ENCODE measurements around the gene HEXA. TPM values are rescaled to one million over a fixed set of nuclear protein-coding genes. Genes with fewer than 3 reads are reported as not detected.
"Not testable (repeated sequence)": the region's sequence is repeated elsewhere in the genome, so short reads cannot be mapped to it uniquely, and the experiment has no call there.

Gene HEXA
- total RNA-seq, 4 donors from 2014 or later = 29.4 to 51.5 (median 40.0) TPM

GRCh38 chr15:72415304-72415703 is 39.5 kb upstream of the HEXA start:
- Histone ChIP-seq H3K4me3 (no peak overlapping the region), H3K4me1 (no peaks in the 10 kb centered on the region), H3K27me3 (no peaks in the 10 kb centered on the region), H3K9me3 (no peaks in the 10 kb centered on the region), H3K27ac (no peak overlapping the region), H3K36me3 (no peaks in the 10 kb centered on the region)
- no peak for TF ChIP-seq POLR2A (IDR thresholded peaks at IDR 0.05)
- TF ChIP-seq, protein P1, sequence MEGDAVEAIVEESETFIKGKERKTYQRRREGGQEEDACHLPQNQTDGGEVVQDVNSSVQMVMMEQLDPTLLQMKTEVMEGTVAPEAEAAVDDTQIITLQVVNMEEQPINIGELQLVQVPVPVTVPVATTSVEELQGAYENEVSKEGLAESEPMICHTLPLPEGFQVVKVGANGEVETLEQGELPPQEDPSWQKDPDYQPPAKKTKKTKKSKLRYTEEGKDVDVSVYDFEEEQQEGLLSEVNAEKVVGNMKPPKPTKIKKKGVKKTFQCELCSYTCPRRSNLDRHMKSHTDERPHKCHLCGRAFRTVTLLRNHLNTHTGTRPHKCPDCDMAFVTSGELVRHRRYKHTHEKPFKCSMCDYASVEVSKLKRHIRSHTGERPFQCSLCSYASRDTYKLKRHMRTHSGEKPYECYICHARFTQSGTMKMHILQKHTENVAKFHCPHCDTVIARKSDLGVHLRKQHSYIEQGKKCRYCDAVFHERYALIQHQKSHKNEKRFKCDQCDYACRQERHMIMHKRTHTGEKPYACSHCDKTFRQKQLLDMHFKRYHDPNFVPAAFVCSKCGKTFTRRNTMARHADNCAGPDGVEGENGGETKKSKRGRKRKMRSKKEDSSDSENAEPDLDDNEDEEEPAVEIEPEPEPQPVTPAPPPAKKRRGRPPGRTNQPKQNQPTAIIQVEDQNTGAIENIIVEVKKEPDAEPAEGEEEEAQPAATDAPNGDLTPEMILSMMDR (IDR thresholded peaks at IDR 0.05 in 4 of 5, conservative IDR thresholded peaks at IDR 0.05 in 1 of 5) = no peak
- in situ Hi-C loops (cut with MboI; ENCODE audit: low sequenced_read_pairs in 4 of 4) = no loop called here
- intact Hi-C loops (cut with DNase I; ENCODE audit: low total_unique reads) = no loop called here
- ATAC-seq (no peak), DNase-seq (no peak)

GRCh38 chr15:72413337-72413736 is 37.5 kb upstream of the HEXA start:
- H3K27me3 ChIP-seq; DNase-seq; H3K4me1 ChIP-seq; H3K27ac ChIP-seq; ATAC-seq; in situ Hi-C loops (cut with MboI; ENCODE audit: low sequenced_read_pairs in 4 of 4); H3K36me3 ChIP-seq; intact Hi-C loops (cut with DNase I; ENCODE audit: low total_unique reads); H3K4me3 ChIP-seq; H3K9me3 ChIP-seq: not testable (repeated sequence)

- in situ Hi-C loops (cut with MboI; ENCODE audit: low sequenced_read_pairs in 4 of 4) = no loop called here
- ATAC-seq (no peak), DNase-seq (no peak)
- Histone ChIP-seq H3K36me3 (no peaks in the 10 kb centered on the region), H3K27ac (no peak overlapping the region), H3K4me1 (no peaks in the 10 kb centered on the region), H3K4me3 (no peak overlapping the region), H3K9me3 (no peaks in the 10 kb centered on the region), H3K27me3 (peaks cover 0 to 3% (median 0%) of the 10 kb centered on the region in 3 donors)
- intact Hi-C loops (cut with DNase I; ENCODE audit: low total_unique reads) = no loop called here
- TF ChIP-seq, protein P1 (IDR thresholded peaks at IDR 0.05 in 4 of 5, conservative IDR thresholded peaks at IDR 0.05 in 1 of 5) = no peak
- no peak for TF ChIP-seq POLR2A (IDR thresholded peaks at IDR 0.05)
Measured at GRCh38 chr15:72411544-72411943, 35.7 kb upstream of the HEXA start.

DNA sequence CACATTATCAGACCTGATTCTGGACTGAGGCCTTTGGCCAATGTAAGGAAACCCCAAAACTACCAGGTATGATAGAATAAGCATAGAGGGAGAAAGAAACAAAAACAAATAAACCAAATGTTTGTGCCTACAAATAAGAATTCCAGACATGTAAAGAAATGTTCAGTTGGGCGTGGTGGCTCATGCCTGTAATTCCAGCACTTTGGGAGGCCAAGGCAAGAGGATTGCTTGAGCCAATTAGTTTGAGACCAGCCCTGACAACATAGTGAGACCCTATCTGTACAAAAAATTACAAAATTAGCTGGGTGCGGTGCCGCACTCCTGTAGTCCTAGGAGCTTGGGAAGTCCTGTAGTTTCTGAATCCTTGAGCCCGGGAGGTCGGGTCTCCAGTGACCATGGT is 35.3 kb upstream of the HEXA start:
- Histone ChIP-seq H3K4me3 (no peak overlapping the region), H3K27me3 (peaks cover 0 to 3% (median 0%) of the 10 kb centered on the region in 3 donors), H3K9me3 (no peaks in the 10 kb centered on the region), H3K4me1 (no peaks in the 10 kb centered on the region), H3K27ac (no peak overlapping the region), H3K36me3 (no peaks in the 10 kb centered on the region)
- ATAC-seq (no peak), DNase-seq (no peak)
- intact Hi-C loops (cut with DNase I; ENCODE audit: low total_unique reads) (no loop called here), in situ Hi-C loops (cut with MboI; ENCODE audit: low sequenced_read_pairs in 4 of 4) (no loop called here)
- TF ChIP-seq, protein P1 (IDR thresholded peaks at IDR 0.05 in 4 of 5, conservative IDR thresholded peaks at IDR 0.05 in 1 of 5) = no peak
- no peak for TF ChIP-seq POLR2A (IDR thresholded peaks at IDR 0.05)

GRCh38 chr15:72406936-72407335 is 31.1 kb upstream of the HEXA start:
- Histone ChIP-seq H3K36me3 (no peaks in the 10 kb centered on the region), H3K9me3 (no peaks in the 10 kb centered on the region), H3K27ac (no peak overlapping the region), H3K4me3 (no peak overlapping the region), H3K27me3 (peaks cover 0 to 6% (median 0%) of the 10 kb centered on the region in 3 donors), H3K4me1 (no peaks in the 10 kb centered on the region)
- intact Hi-C loops (cut with DNase I; ENCODE audit: low total_unique reads) (no loop called here), in situ Hi-C loops (cut with MboI; ENCODE audit: low sequenced_read_pairs in 4 of 4) (no loop called here)
- no peak for TF ChIP-seq POLR2A (IDR thresholded peaks at IDR 0.05)
- TF ChIP-seq, protein P1 (IDR thresholded peaks at IDR 0.05 in 4 of 5, conservative IDR thresholded peaks at IDR 0.05 in 1 of 5) = no peak
- ATAC-seq (no peak), DNase-seq (no peak)
